ENCODE results near the gene ATP8B4.
A peak's percentile ranks its signal among the peaks of the same experiment; 100 is the strongest.

Gene ATP8B4

GRCh38 chr15:50065279-50065678 is 53.8 kb downstream of the ATP8B4 start:
- DNase-seq: no peak

GRCh38 chr15:50064673-50065072 is 54.4 kb downstream of the ATP8B4 start:
- no peak for DNase-seq

GRCh38 chr15:50063226-50063625 is 55.8 kb downstream of the ATP8B4 start:
- no peak for DNase-seq

GRCh38 chr15:50061503-50061902 is 57.5 kb downstream of the ATP8B4 start:
- no peak for DNase-seq

- DNase-seq: no peak
These were observed 59.1 kb downstream of the ATP8B4 start for GRCh38 chr15:50059883-50060282.

GRCh38 chr15:50059203-50059772 is 59.7 kb downstream of the ATP8B4 start:
- no peak for DNase-seq

- no peak for DNase-seq
These were observed 61.0 kb downstream of the ATP8B4 start for GRCh38 chr15:50057905-50058639.

- DNase-seq: no peak
These were observed 61.8 kb downstream of the ATP8B4 start for GRCh38 chr15:50057196-50057595.

GRCh38 chr15:50055750-50056157 is 63.3 kb downstream of the ATP8B4 start:
- no peak for DNase-seq

GRCh38 chr15:50055332-50055731 is 63.7 kb downstream of the ATP8B4 start:
- no peak for DNase-seq

GRCh38 chr15:50053055-50053856 is 65.8 kb downstream of the ATP8B4 start:
- DNase-seq: no peak

- peak in 36 of 56 donors; percentile 0 to 74 (median 30) for DNase-seq
These were observed 67.1 kb downstream of the ATP8B4 start for GRCh38 chr15:50051811-50052419.

- no peak for DNase-seq
These were observed 67.9 kb downstream of the ATP8B4 start for GRCh38 chr15:50050986-50051743.

- DNase-seq: no peak
These were observed 69.2 kb downstream of the ATP8B4 start for GRCh38 chr15:50049871-50050270.

- no peak for DNase-seq
These were observed 72.2 kb downstream of the ATP8B4 start for GRCh38 chr15:50046867-50047266.

- no peak for DNase-seq
These were observed 72.9 kb downstream of the ATP8B4 start for GRCh38 chr15:50046159-50046558.

GRCh38 chr15:50044904-50045303 is 74.1 kb downstream of the ATP8B4 start:
- DNase-seq: no peak

- DNase-seq: no peak
These were observed 74.6 kb downstream of the ATP8B4 start for GRCh38 chr15:50044406-50044805.

- no peak for DNase-seq
These were observed 76.3 kb downstream of the ATP8B4 start for GRCh38 chr15:50042775-50043174.

GRCh38 chr15:50030456-50030855 is 88.6 kb downstream of the ATP8B4 start:
- no peak for DNase-seq

- no peak for DNase-seq
These were observed 90.7 kb downstream of the ATP8B4 start for GRCh38 chr15:50028326-50028725.
